Cerebellar nuclear complex (tissue), 1 donor: Measurements from ENCODE around the gene NEUROD2.

Experiments used
- DNase-seq, 2 experiments: peaks; one replicate each; lab custom pipeline; 2025; lab: John Stamatoyannopoulos, UW

The NEUROD2 gene

DNA sequence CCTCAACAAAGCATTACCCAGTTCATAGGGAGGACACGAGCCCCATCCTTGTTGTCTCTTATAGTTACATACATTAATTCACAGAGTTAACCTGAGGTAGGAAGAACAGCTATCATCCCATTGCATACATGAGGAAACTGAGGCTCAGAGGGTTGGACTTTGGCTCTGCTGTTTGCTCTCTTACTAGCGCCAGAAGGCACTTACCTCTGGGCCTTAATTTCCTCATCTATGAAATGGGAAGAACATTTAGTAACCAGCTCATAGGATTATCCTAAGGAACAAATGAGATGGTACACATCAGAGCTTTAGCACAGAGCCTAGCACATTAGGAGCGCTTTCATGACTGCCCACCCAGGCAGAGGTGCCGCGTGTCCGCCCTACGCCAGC, 27.6 kb downstream of the NEUROD2 start:
- no peak for DNase-seq

DNA sequence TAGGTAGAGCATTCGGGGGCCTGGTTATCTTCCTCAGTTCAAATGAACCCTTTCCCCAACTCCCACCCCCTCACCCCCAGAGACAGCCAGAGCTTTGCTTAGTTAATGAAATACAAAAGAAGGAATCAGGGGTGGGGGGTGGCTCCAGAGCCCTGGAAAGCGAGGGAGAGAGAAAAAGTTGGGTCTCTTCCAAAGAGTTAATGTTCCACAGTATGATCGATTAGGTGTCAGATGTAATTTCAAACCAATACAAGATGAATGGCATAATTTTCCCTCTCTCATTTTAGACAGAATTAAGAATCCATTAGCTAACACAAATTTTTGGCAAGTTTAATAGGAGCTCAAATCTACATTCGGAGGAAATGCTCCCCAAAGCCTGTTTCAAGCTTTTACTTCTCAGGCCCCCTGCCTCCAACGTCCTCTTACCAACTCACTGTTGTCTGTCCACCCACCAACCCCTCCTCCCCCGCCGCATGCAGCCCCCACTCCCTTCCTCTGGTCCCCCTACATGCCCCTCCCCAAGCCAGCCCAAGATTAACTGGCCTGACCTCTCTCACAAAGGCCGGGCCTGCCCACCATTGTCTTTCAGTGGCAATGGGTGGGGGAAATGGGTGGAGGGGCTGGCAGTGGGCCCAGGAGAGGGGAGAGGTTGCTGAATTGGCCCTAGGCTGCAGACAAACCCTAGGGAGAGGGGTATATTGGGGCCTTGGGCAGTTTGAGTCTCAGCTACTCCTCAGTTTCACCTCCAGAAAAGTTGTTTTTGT, 28.2 kb downstream of the NEUROD2 start:
- DNase-seq = no peak

DNA sequence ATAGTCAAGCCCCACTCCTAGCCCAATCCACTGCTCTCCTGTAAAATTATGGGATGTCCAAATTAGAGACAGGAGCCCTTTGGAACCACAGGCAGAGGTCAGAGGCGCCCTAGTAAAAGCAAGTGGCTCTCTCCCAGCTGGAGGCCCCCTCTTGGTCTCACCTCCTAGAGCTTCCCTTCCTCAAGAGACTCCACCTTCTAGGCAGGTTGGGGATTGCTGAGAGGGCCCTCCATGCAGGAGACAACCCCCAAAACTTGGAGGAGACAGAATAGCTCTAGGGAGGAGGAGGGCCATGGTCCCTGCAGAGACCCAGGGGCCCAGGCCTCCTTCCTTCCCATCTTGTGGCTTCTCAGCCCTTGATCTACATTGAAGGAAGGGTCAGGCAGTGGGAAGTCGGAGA, 29.4 kb downstream of the NEUROD2 start:
- DNase-seq = no peak

DNA sequence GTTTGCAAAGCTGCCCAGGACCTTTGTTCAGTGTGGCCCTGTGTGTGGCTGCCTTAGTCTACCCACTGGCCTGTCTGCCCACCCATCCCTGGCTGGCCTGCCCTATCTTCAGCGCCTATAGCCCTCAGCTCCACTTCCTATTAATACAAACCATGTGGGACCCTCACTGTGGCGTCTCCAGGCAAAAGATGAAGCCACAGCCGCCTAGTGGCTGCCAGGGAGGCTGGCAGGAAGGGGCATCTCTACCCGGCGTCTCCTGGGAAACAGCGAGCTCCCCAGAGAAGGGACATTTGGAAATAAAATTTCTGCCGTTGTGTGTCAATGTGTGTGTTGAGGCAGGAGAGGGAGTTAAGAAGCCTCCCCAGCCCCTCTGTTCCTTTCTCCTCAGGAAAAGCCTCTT, 31.5 kb downstream of the NEUROD2 start:
- DNase-seq = no peak

DNA sequence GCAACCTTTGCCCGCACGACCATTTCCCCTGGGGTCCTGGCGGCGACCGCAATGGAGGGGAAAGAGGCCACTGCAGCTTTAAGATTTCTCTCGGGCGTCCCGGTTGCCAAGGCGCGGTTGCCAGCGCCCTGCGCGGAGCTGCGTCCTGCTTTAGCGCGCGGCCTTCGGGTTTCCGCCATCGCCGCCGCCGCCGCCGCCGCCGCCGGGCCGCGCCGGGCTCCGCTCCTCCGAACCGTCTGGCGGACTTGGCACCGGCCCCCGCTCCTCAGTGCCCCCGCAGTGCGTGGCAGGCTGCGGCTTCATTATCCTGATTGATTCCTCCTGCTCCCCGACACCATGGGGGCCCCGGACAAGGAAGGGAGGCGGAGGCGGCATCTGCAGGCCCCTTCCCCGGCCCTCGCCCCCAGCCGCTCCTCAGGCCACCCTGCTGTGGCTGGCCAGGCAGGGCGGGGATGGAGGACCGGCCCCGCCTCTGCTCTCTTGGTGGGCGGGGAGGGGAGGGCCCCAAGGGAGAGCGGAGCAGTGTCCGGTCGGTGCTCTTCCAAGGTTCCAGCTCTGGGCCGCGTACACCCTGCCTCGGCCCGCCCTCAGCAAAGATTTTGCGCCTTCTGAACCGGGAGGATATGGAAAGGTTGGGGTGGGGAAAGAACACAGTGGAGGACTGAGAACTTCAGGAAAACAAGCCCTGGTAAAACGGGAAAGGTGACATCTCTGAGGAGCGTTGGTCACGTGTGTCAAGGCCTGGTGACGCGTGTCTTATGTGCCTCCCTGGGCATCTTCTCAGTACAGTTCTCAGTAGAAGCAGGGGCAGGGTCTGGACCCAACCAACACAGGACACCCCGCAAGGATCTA, 34.0 kb downstream of the NEUROD2 start:
- DNase-seq = peak in 1 of 2 experiments; percentile 30

DNA sequence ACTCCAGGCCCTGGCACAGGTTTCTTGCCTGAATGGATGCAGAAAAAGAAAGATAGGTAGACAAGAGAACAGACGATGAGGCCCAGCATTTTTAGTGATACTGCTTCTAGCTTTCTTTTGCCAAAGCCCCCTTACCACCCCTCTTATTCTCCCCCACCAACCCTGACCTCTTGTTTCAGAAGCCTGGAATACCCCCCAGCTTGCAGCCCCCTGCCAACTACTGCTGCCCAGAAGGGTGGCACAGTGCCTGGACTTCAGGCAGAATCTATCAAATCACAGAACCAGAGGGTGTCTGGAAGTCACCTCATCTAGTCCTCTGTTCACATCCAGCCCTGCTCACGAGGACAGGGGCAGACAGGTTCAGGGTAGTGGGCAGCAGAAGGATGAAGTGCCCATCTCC, 35.6 kb downstream of the NEUROD2 start:
- DNase-seq = no peak

DNA sequence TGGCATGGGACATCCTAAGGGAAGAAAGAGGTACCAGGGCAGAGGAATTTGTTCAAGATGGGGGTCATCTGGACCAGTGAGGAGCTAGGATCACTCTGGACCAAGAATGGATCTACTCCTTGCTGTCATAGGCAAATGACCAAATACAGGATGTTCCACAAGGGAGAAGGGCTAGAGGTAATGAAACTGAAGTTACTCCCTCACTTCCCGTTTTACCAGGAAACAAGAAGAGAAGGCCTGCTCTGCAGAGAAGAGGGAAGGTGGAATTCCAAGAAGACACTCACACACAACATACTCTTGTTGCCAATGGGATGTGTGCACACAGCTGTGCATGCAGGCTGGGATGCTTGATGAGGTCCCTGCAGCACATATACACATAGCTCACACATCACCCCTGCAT, 38.6 kb downstream of the NEUROD2 start:
- DNase-seq = no peak

DNA sequence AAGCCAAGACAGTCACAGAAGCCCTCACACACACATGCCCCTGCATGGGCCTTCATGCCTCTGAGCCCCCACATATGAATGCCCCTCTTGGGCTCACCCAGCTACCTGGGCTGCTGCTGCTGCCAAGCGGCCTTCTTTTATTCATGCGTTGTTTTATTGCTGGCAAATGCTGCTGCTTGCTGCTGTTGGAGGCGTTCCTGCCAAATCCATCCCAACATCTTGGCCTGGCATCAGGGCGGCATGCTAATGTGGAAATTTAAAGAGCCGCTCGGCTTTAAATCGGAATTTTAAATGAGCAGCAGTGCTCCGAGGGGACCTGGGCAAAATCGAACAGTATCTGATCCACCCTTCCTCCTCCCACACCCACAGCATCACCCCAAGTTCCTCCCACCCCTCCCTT, 39.0 kb downstream of the NEUROD2 start:
- no peak for DNase-seq

DNA sequence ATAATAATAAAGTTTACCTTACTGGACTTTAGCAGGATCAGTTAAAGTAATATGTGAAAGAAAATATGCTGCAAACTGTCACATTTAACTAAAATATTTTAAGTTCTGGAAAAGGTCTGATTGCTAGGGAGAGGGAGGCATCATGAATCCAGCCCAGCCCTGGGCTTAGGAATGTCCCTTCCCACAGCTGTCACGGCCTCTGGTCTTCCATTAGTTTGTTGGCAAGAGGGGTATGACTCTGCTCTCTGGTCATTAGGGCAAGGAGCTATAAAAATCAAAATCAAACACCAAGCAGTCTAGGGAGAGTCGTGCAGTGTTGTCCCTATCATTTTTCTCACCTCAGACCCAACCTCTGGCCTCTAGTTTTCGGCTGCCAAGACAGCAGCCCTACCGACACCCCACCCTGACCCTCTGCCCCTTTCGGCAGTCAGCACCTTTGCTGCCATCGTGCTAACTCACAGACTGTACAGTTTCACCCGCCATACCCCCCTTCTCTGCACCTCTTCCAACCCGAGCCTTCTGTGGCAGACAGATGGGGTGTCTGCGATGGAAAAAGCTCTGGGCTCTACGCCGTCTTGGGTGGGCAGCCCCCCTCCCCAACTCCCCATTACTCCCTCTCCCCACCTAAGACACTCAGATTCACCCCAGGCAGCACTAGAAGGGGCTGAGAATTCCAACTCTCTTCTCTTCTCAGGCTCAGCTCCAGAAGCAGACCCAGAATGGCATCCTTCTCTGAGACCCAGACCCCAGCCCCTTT, 41.4 kb downstream of the NEUROD2 start:
- no peak for DNase-seq

DNA sequence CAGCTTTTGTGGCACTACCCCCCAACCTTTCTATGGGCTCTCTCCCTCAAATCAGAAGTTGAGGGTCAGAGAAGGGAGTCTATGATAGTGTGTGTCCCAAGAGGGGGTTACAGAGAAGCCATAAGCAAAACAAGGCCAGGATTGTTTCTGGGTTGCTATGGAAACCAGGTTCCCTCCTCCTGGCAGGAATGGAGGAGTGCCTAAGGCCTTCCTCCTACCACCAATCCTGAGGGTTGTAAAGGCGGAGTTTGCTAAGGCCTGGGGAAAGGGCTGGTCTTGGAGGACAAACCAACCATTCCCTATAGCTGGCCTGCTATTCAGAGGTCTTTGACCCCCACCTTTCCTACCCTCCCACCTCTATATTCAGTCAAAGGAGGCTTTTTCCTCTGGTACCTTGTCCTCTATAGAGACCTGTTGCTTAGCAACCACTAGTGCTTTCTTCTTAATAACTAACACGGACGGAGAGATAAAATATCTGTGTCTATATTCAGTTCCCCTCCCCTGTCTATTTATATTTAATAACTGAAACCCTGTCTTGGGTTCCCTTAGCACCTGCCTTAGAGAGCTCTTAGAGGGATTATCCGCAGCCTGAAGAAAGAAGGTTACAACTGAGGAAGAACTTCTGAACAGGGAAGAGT, 43.4 kb downstream of the NEUROD2 start:
- no peak for DNase-seq

DNA sequence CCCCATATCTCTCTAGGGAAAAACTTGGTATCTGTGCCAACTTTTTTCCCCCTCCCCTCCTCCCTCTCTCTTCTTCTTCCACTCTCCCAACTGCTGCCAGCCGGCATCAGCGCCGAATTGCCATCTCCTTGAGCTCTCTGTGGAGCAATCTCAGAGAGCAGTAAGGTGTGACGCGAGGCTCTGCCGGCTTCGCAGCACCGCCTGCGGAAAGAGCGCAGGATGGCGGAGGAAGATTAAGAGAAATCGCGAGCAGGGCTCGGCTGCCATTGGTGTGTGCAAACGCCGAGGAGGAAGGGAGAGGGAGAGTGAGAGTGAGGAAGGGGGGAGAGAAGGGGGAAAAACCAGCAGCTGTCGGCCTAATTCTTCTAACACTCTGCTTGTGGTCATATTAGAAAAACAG, 44.2 kb downstream of the NEUROD2 start:
- no peak for DNase-seq

DNA sequence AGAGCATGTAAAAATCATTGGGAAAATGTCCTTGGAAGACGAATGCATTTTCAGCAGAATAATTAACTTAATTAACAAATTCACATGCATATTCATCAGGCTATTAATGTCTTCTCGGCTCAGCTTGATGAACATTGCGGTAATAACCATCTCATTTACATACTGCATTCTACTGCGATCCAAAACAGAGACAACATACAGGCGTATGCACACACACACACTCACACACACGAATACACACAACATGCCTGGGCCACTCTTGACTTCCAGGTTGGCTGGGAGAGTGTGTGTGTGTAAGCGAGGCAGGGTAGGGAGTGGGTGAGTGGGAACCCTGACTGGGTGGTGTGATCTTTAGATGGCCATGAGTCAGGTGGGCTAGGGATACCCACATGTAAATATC, 44.7 kb downstream of the NEUROD2 start:
- no peak for DNase-seq

DNA sequence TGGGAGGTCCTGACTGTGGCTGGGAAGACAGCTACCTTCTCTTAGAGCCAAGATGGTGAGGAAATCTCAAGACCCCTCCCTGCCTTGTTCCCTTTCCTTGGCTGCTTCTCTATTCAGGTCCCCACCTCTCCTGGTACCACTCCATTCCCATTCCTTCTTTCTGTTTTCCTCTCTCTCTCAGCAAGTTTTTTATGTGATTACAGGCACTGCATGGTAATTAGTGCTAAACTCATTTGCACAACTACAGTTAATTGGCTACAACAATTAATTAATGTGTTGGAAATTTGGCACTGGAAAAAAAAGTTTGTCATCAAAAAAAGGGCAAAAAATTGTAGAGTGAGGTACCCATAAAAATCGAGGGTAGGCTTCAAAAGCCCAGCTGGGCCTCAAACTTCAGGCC, 45.3 kb downstream of the NEUROD2 start:
- DNase-seq = no peak

DNA sequence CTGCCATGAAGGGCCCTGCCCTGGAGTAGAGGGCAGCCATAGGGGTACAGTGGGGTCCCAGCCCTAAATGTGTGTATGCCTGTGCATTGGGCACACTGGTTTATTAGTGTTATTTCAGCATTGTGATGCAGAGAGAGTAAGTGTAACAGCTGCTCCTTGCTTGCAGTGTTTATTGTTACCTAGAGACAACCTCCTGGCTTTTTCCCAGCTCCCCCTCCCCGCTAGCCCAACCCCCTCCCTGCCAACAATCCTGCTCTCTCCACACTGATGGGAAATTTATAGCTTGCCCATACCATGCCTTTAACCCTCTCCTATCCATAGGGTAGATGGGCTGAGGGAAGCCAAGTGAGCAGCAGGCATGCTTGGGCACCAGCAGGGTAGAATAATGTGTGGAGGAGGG, 51.3 kb downstream of the NEUROD2 start:
- DNase-seq = no peak

DNA sequence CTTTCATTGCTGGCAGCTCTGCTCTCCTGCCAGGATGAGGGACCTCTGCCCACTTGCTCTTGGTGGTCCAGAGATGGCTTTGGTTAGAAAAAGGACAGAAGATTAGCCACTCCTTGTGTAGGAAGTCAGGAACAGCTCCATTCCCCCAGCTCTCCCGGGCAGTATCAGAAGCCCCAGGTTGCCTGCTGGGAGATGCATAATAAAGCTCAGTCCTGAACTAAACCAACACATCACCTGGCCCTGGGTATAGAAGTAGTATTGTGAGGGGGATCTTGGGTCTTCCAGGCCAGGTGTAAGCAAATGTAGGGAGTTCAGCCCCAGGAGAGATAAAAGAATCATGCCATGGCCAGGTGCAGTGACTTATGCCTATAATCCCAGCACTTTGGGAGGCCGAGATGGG, 52.4 kb downstream of the NEUROD2 start:
- no peak for DNase-seq
